HG03442 (cell line): ENCODE measurements around the gene SLC25A51.
A peak's percentile ranks its signal among the peaks of the same experiment; 100 is the strongest.
"Not testable (repeated sequence)": the region's sequence is repeated elsewhere in the genome, so short reads cannot be mapped to it uniquely, and the experiment has no call there.

ENCODE experiments used
- ATAC-seq: cut with Tn5 transposase; IDR thresholded peaks from one replicate; pipeline ENCODE4 v1.9.1; 2021; ENCODE audit warnings: mild to moderate bottlenecking, moderate library complexity; ENCODE audit not compliant: unreplicated experiment

SLC25A51 gene

GRCh38 chr9:37921546-37922300 is 17.8 kb upstream of the SLC25A51 start:
- ATAC-seq, result no peak

GRCh38 chr9:37921168-37921510 is 17.2 kb upstream of the SLC25A51 start:
- no peak for ATAC-seq

GRCh38 chr9:37920471-37921167 is 16.7 kb upstream of the SLC25A51 start:
- ATAC-seq, result peak; percentile 63

GRCh38 chr9:37919956-37920335 is 16.0 kb upstream of the SLC25A51 start:
- no peak for ATAC-seq

GRCh38 chr9:37919246-37919955 is 15.5 kb upstream of the SLC25A51 start:
- ATAC-seq, result no peak

GRCh38 chr9:37918665-37919170 is 14.8 kb upstream of the SLC25A51 start:
- ATAC-seq, result no peak

GRCh38 chr9:37917801-37918664 is 14.1 kb upstream of the SLC25A51 start:
- ATAC-seq, result no peak

GRCh38 chr9:37917313-37917731 is 13.4 kb upstream of the SLC25A51 start:
- no peak for ATAC-seq

- ATAC-seq, result no peak
These were observed 12.8 kb upstream of the SLC25A51 start for GRCh38 chr9:37916471-37917312.

- ATAC-seq, result no peak
These were observed 12.1 kb upstream of the SLC25A51 start for GRCh38 chr9:37915911-37916470.

- no peak for ATAC-seq
These were observed 10.9 kb upstream of the SLC25A51 start for GRCh38 chr9:37914701-37915358.

- ATAC-seq, result no peak
These were observed 10.2 kb upstream of the SLC25A51 start for GRCh38 chr9:37914154-37914551.

GRCh38 chr9:37913480-37914153 is 9.7 kb upstream of the SLC25A51 start:
- ATAC-seq, result peak; percentile 64

GRCh38 chr9:37911271-37911681 is 7.3 kb upstream of the SLC25A51 start:
- no peak for ATAC-seq

- ATAC-seq, result no peak
These were observed 6.3 kb upstream of the SLC25A51 start for GRCh38 chr9:37910271-37910670.

GRCh38 chr9:37909836-37910235 is 5.9 kb upstream of the SLC25A51 start:
- ATAC-seq, result not testable (repeated sequence)

GRCh38 chr9:37909326-37909725 is 5.4 kb upstream of the SLC25A51 start:
- no peak for ATAC-seq

- no peak for ATAC-seq
These were observed 4.8 kb upstream of the SLC25A51 start for GRCh38 chr9:37908698-37909186.
